Tibial nerve (tissue), 4 donors: ENCODE results near the gene MMP25. TPM values are rescaled to one million over a fixed set of nuclear protein-coding genes. Genes with fewer than 3 reads are reported as not detected.

Source experiments
- DNase-seq, 2 donors: peaks; one replicate each; pipeline ENCODE4 v3.0.0-alpha.2; 2019; ENCODE audit warnings: low spot score in 2 of 2
- H3K27ac ChIP-seq, 4 donors: fragments of 200-600 bp; sonication (generic) in 3 of 4; one replicate each; pipeline ENCODE4 v1.5.1; 2017 to 2019; ENCODE audit warnings: mild to moderate bottlenecking in 1 of 4
- H3K27me3 ChIP-seq, 2 donors: fragments of 200-600 bp; sonication (generic) in 1 of 2; one replicate each; pipeline versions ENCODE4 v1.5.1 to v1.6.0; 2017 to 2019
- H3K36me3 ChIP-seq, 3 donors: fragments of 200-600 bp; sonication (generic); one replicate each; pipeline ENCODE4 v1.5.1; 2018 to 2019
- H3K4me1 ChIP-seq, 4 donors: fragments of 200-600 bp; sonication (generic) in 3 of 4; one replicate each; pipeline ENCODE4 v1.5.1; 2017 to 2019
- H3K4me3 ChIP-seq, 4 donors: fragments of 200-600 bp; sonication (generic) in 3 of 4; one replicate each; pipeline ENCODE4 v1.5.1; 2017 to 2019; ENCODE audit warnings: mild to moderate bottlenecking in 1 of 4, moderate library complexity in 1 of 4
- H3K9me3 ChIP-seq, 4 donors: fragments of 200-600 bp; sonication (generic) in 3 of 4; one replicate each; pipeline ENCODE4 v1.5.1; 2017 to 2019
- CTCF ChIP-seq, 5 experiments: fragments of 200-600 bp in 3 of 5; fragments of 450-650 bp in 2 of 5; sonication (generic) in 3 of 5; IDR thresholded peaks; one replicate each; pipeline ENCODE4 v1.5.1; 2016 to 2019; ENCODE audit warnings: antibody characterized with exemption in 5 of 5, mild to moderate bottlenecking in 3 of 5, moderate library complexity in 2 of 5
- EP300 ChIP-seq, 2 donors: sonication (generic); formaldehyde crosslinking; IDR thresholded peaks; one replicate each; pipeline ENCODE4 v1.6.1; 2017; ENCODE audit warnings: antibody characterized with exemption in 2 of 2, mild to moderate bottlenecking in 1 of 2
- POLR2A ChIP-seq, 2 donors: fragments of 450-650 bp; IDR thresholded peaks; one replicate each; pipeline ENCODE4 v1.6.1; 2017; ENCODE audit warnings: antibody characterized with exemption in 2 of 2, mild to moderate bottlenecking in 2 of 2, moderate library complexity in 2 of 2
- WGBS, 2 donors: methylation state at CpG; one replicate each; pipeline ENCODE4 v1.1.5; 2018; 5-methylcytosine and 5-hydroxymethylcytosine counted together
- total RNA-seq, 4 donors: library from RNA; depleted of rRNA; stranded (reverse); fragments of >200 nt; gene quantifications; one replicate each; pipeline ENCODE4 v1.1.0, GENCODE V29; 2016

The MMP25 gene
- total RNA-seq, 4 donors from 2014 or later, result under 0.01 to 0.42 TPM; not detected in 2

GRCh38 chr16:3029491-3030221, 16.7 kb upstream of the MMP25 start:
- Histone ChIP-seq H3K27ac (no peak overlapping the region), H3K4me3 (no peak overlapping the region), H3K4me1 (peaks cover 0 to 36% (median 16%) of the 10 kb centered on the region in 4 donors), H3K9me3 (no peaks in the 10 kb centered on the region), H3K27me3 (peaks cover 0 to 62% of the 10 kb centered on the region in 2 donors), H3K36me3 (peaks cover 0 to 22% (median 5%) of the 10 kb centered on the region in 3 donors)
- TF ChIP-seq POLR2A (IDR thresholded peaks at IDR 0.05), result no peak
- TF ChIP-seq EP300 (IDR thresholded peaks at IDR 0.05), result no peak
- TF ChIP-seq CTCF (IDR thresholded peaks at IDR 0.05), result no peak
- WGBS, 2 donors, result 11 to 16% methylated on average over 45 to 59 of the region's 59 CpGs
- DNase-seq, result no peak

GRCh38 chr16:3030222-3031212, 15.8 kb upstream of the MMP25 start:
- Histone ChIP-seq H3K27me3 (peaks cover 0 to 71% of the 10 kb centered on the region in 2 donors), H3K4me1 (peaks cover 0 to 28% (median 16%) of the 10 kb centered on the region in 4 donors), H3K36me3 (peaks cover 0 to 19% (median 5%) of the 10 kb centered on the region in 3 donors), H3K4me3 (no peak overlapping the region), H3K9me3 (no peaks in the 10 kb centered on the region), H3K27ac (no peak overlapping the region)
- WGBS, 2 donors, result 73 to 79% methylated on average over 33 of the region's 33 CpGs
- TF ChIP-seq EP300 (IDR thresholded peaks at IDR 0.05), result no peak
- no peak for TF ChIP-seq POLR2A (IDR thresholded peaks at IDR 0.05)
- TF ChIP-seq CTCF (IDR thresholded peaks at IDR 0.05), result no peak
- no peak for DNase-seq

- TF ChIP-seq EP300 (IDR thresholded peaks at IDR 0.05) (no peak), POLR2A (IDR thresholded peaks at IDR 0.05) (no peak), CTCF (IDR thresholded peaks at IDR 0.05) (no peak)
- no peaks in the 10 kb centered on the region for H3K9me3 ChIP-seq
- 19 to 27% methylated on average over 7 of the region's 7 CpGs for WGBS, 2 donors
- no peak overlapping the region for H3K27ac ChIP-seq
- DNase-seq, result no peak
- H3K4me1 ChIP-seq, result peaks cover 0 to 39% (median 16%) of the 10 kb centered on the region in 4 donors
- peaks cover under 1 to 92% of the 10 kb centered on the region in 2 donors for H3K27me3 ChIP-seq
- no peak overlapping the region for H3K4me3 ChIP-seq
- H3K36me3 ChIP-seq, result no peaks in the 10 kb centered on the region
These were observed 13.7 kb upstream of the MMP25 start for GRCh38 chr16:3032624-3033023.

GRCh38 chr16:3035289-3035971, 10.9 kb upstream of the MMP25 start:
- WGBS, 2 donors, result 37 to 45% methylated on average over 16 to 19 of the region's 19 CpGs
- Histone ChIP-seq H3K36me3 (no peaks in the 10 kb centered on the region), H3K9me3 (no peaks in the 10 kb centered on the region), H3K27ac (no peak overlapping the region), H3K4me3 (no peak overlapping the region), H3K4me1 (peaks cover 0 to 17% (median 0%) of the 10 kb centered on the region in 4 donors), H3K27me3 (peaks cover 3 to 100% of the 10 kb centered on the region in 2 donors)
- DNase-seq, result no peak
- TF ChIP-seq CTCF (IDR thresholded peaks at IDR 0.05), result no peak
- no peak for TF ChIP-seq EP300 (IDR thresholded peaks at IDR 0.05)
- TF ChIP-seq POLR2A (IDR thresholded peaks at IDR 0.05), result no peak
